Endothelial cell of umbilical vein (primary cell): ENCODE data around the gene RAD51B. TPM values are rescaled to one million over a fixed set of nuclear protein-coding genes. Genes with fewer than 3 reads are reported as not detected.

ENCODE experiments used
- BruUV-seq: library from RNA; stranded (reverse); fragments of 400-500 nt; replicated peaks from 2 replicates; lab custom pipeline; 2021; lab: Mats Ljungman, UMichigan
- CTCF ChIA-PET: fragments of 300-600, 350-600 bp; sonication (Branson Sonifier 250); formaldehyde crosslinking; loops from one replicate; lab custom pipeline; 2021; ENCODE audit warnings: antibody characterized with exemption, inconsistent platforms; lab: Charles Lee
- POLR2A ChIA-PET: fragments of 300-600, 350-600 bp; sonication (Branson Sonifier 250); formaldehyde crosslinking; loops from one replicate; lab custom pipeline; 2021; ENCODE audit warnings: antibody characterized with exemption, inconsistent platforms; lab: Charles Lee
- DNase-seq: peaks from one replicate; pipeline ENCODE4 v3.0.0-alpha.2; 2011; ENCODE audit warnings: low read depth, low spot score
- FAIRE-seq: peaks from 2 replicates; lab custom pipeline; 2011; peaks lifted over from hg19 to GRCh38; lab: Jason Lieb, UNC
- H2AFZ ChIP-seq: 2 replicates; pipeline ENCODE4 v1.6.0; 2012; ENCODE audit warnings: low read depth, low read length, control low read depth, inconsistent platforms
- H3K27ac ChIP-seq: 2 replicates; pipeline ENCODE4 v1.5.1; 2011; ENCODE audit warnings: low read depth, mild to moderate bottlenecking, control low read depth, low read length, moderate library complexity; ENCODE audit not compliant: insufficient read depth
- H3K27me3 ChIP-seq, 2 experiments: 2 replicates each; pipeline versions ENCODE4 v1.6.0 to v1.6.1; 2011; ENCODE audit warnings: low read length in 2 of 2, mixed read lengths in 1 of 2; ENCODE audit not compliant: control insufficient read depth in 2 of 2, insufficient read depth in 2 of 2
- H3K36me3 ChIP-seq, 2 experiments: 2 replicates in 1 of 2; 3 replicates in 1 of 2; pipeline ENCODE4 v1.5.1; 2011; ENCODE audit warnings: low read length in 2 of 2, mild to moderate bottlenecking in 1 of 2, moderate library complexity in 1 of 2; ENCODE audit not compliant: control insufficient read depth in 2 of 2, insufficient read depth in 2 of 2; ENCODE audit errors: extremely low read depth in 1 of 2
- H3K4me1 ChIP-seq: 3 replicates; pipeline ENCODE4 v1.5.1; 2011; ENCODE audit warnings: mild to moderate bottlenecking, low read length; ENCODE audit not compliant: control insufficient read depth, insufficient read depth; ENCODE audit errors: extremely low read depth
- H3K4me2 ChIP-seq: 2 replicates; pipeline ENCODE4 v1.6.1; 2011; ENCODE audit warnings: low read length, control low read depth, mixed read lengths; ENCODE audit not compliant: insufficient read depth
- H3K4me3 ChIP-seq, 3 experiments: fragments of 200-600 bp in 1 of 3; sonication (generic), shearing (Covaris generic) in 1 of 3; replicated peaks in 1 of 3; 2 replicates each; pipeline ENCODE4 v1.5.1; 2011 to 2016; ENCODE audit warnings: control low read depth in 3 of 3, low read length in 3 of 3, mild to moderate bottlenecking in 2 of 3, inconsistent platforms in 1 of 3, low read depth in 1 of 3, moderate library complexity in 1 of 3; ENCODE audit not compliant: insufficient read depth in 1 of 3
- H3K79me2 ChIP-seq: 2 replicates; pipeline ENCODE4 v1.6.0; 2012; ENCODE audit warnings: low read length, inconsistent platforms; ENCODE audit not compliant: control insufficient read depth, insufficient read depth
- H3K9ac ChIP-seq: replicated peaks from 2 replicates; pipeline ENCODE3; 2011; ENCODE audit warnings: low read length, control low read depth; ENCODE audit not compliant: insufficient read depth; ENCODE audit errors: extremely low read depth
- H3K9me1 ChIP-seq: replicated peaks from 3 replicates; pipeline ENCODE4 v1.6.0; 2011; ENCODE audit warnings: mild to moderate bottlenecking, low read length; ENCODE audit not compliant: control insufficient read depth, insufficient read depth; ENCODE audit errors: extremely low read depth
- H3K9me3 ChIP-seq: replicated peaks from 2 replicates; pipeline ENCODE4 v1.5.1; 2012; ENCODE audit warnings: low read length, inconsistent platforms; ENCODE audit not compliant: control insufficient read depth, insufficient read depth
- H4K20me1 ChIP-seq: replicated peaks from 2 replicates; pipeline ENCODE3; 2011; ENCODE audit warnings: mild to moderate bottlenecking, low read length; ENCODE audit not compliant: control insufficient read depth, insufficient read depth; ENCODE audit errors: extremely low read depth
- EZH2 ChIP-seq: IDR thresholded peaks from 2 replicates; pipeline ENCODE4 v1.6.1; 2012; ENCODE audit warnings: borderline replicate concordance, low read depth, mild to moderate bottlenecking, moderate library complexity, low read length, inconsistent platforms; ENCODE audit not compliant: severe bottlenecking
- GATA2 ChIP-seq: IDR thresholded peaks from 2 replicates; pipeline ENCODE4 v1.7.0; 2011; ENCODE audit warnings: low read depth, mild to moderate bottlenecking, moderate library complexity, mixed read lengths, low read length; ENCODE audit not compliant: insufficient read length, insufficient read depth
- JUN ChIP-seq: IDR thresholded peaks from 2 replicates; pipeline ENCODE4 v1.6.1; 2011; ENCODE audit warnings: borderline replicate concordance, low read depth; ENCODE audit not compliant: insufficient read length, insufficient read depth
- MYC ChIP-seq: IDR thresholded peaks from one replicate; pipeline ENCODE4 v1.6.1; 2011; ENCODE audit warnings: mild to moderate bottlenecking, low read depth, low read length
- POLR2A ChIP-seq: IDR thresholded peaks from 2 replicates; pipeline ENCODE4 v1.6.1; 2012; ENCODE audit warnings: low read depth, mild to moderate bottlenecking, control low read depth, low read length
- POLR2AphosphoS5 ChIP-seq: IDR thresholded peaks from 2 replicates; pipeline ENCODE4 v1.6.1; 2012; ENCODE audit warnings: low read depth, mild to moderate bottlenecking, control low read depth, low read length, moderate library complexity; ENCODE audit not compliant: insufficient read depth
- dilution Hi-C: fragments of 300-500 bp; cut with MboI; formaldehyde crosslinking; loops from one replicate; pipeline ENCODE4 v1.15.0; 2019; ENCODE audit warnings: low sequenced_read_pairs; ENCODE audit not compliant: extremely low pct_ligation_motif_present
- intact Hi-C: fragments of 100-400 bp; cut with micrococcal nuclease; formaldehyde crosslinking; loops from one replicate; pipeline ENCODE4 v1.10.0; 2022
- polyA plus RNA-seq, 4 experiments: library from polyadenylated mRNA; depleted of rRNA in 3 of 4; stranded (reverse) in 3 of 4; unstranded in 1 of 4; fragments of >200 nt; gene quantifications; 2 replicates each; pipeline versions ENCODE4 v1.2.1 to v1.2.3, GENCODE V29; 2011 to 2012; ENCODE audit warnings: missing spikeins in 1 of 4
- total RNA-seq: library from RNA; stranded (reverse); gene quantifications from 2 replicates; pipeline ENCODE4 v1.2.3, GENCODE V29; 2021
- TF ChIP-seq, protein P1 (sequence below), 2 donors: IDR thresholded peaks; 1 replicate in 1 of 2; 2 replicates in 1 of 2; pipeline ENCODE4 v1.5.1; 2011; ENCODE audit warnings: low read length in 2 of 2, mild to moderate bottlenecking in 2 of 2, moderate library complexity in 2 of 2, control low read depth in 1 of 2, inconsistent platforms in 1 of 2, low read depth in 1 of 2; ENCODE audit not compliant: insufficient read depth in 1 of 2; ENCODE audit errors: extremely low read depth in 1 of 2
- TF ChIP-seq, protein P2 (sequence below): IDR thresholded peaks from 2 replicates; pipeline ENCODE4 v1.6.1; 2011; ENCODE audit not compliant: insufficient read depth, insufficient read length

RAD51B gene
- total and polyA plus RNA-seq, 2 donors (not counting 3 experiments of a cell fraction or from before 2014, with no cell fraction given) = 3.9 to 19.0 TPM

DNA sequence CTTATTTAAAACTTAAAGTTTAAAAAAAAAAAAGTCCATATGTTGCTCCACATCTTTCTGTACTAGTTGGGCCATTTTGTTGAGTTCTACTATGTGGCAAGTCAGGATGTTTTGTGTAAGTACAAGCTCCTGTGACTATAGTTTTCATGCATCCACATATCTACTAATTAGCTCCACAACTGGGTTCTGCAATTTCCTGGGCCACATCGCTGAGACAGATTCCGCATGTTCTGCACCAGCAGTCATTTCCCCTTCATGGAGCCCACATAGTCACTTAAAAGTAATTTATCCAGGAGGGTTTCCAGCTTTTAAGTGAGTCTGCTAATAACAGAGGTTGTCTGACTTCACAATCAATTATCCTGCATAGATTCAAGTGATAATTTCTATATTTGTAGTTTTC, 511.8 kb downstream of the RAD51B start:
- CTCF ChIA-PET = no interaction called here
- POLR2A ChIA-PET = no interaction called here

More for the DNA sequence above, 511.8 kb downstream of the RAD51B start:
- DNase-seq = no peak
- no peaks in the 10 kb centered on the region for H3K9me1 ChIP-seq
- dilution Hi-C loops (no loop called here), intact Hi-C loops (no loop called here)
- no peaks in the 10 kb centered on the region for H3K9me3 ChIP-seq
- H3K27me3 ChIP-seq = no peaks in the 10 kb centered on the region
- H3K4me3 ChIP-seq = no peak overlapping the region
- TF ChIP-seq EZH2 (no peak), JUN (no peak), POLR2AphosphoS5 (no peak), POLR2A (no peak), GATA2 (no peak), MYC (no peak)
- TF ChIP-seq, protein P1, sequence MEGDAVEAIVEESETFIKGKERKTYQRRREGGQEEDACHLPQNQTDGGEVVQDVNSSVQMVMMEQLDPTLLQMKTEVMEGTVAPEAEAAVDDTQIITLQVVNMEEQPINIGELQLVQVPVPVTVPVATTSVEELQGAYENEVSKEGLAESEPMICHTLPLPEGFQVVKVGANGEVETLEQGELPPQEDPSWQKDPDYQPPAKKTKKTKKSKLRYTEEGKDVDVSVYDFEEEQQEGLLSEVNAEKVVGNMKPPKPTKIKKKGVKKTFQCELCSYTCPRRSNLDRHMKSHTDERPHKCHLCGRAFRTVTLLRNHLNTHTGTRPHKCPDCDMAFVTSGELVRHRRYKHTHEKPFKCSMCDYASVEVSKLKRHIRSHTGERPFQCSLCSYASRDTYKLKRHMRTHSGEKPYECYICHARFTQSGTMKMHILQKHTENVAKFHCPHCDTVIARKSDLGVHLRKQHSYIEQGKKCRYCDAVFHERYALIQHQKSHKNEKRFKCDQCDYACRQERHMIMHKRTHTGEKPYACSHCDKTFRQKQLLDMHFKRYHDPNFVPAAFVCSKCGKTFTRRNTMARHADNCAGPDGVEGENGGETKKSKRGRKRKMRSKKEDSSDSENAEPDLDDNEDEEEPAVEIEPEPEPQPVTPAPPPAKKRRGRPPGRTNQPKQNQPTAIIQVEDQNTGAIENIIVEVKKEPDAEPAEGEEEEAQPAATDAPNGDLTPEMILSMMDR (IDR thresholded peaks at IDR 0.05; ENCODE audit: extremely low read depth in 1 of 2, insufficient read depth in 1 of 2, low read depth in 1 of 2, low read length in 2 of 2) = no peak
- TF ChIP-seq, protein P2, sequence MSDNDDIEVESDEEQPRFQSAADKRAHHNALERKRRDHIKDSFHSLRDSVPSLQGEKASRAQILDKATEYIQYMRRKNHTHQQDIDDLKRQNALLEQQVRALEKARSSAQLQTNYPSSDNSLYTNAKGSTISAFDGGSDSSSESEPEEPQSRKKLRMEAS = no peak
- no peaks in the 10 kb centered on the region for H3K36me3 ChIP-seq
- no peak overlapping the region for H3K4me2 ChIP-seq
- no peak for FAIRE-seq
- H4K20me1 ChIP-seq = no peaks in the 10 kb centered on the region
- H3K4me1 ChIP-seq = no peaks in the 10 kb centered on the region
- H3K9ac ChIP-seq = no peak overlapping the region
- no peaks in the 10 kb centered on the region for H3K79me2 ChIP-seq
- H2AFZ ChIP-seq = no peak overlapping the region
- no TSS peak for BruUV-seq
- no peak overlapping the region for H3K27ac ChIP-seq
